ENCODE data around the gene ZNF69.
"Not testable (repeated sequence)": the region's sequence is repeated elsewhere in the genome, so short reads cannot be mapped to it uniquely, and the experiment has no call there.

Gene ZNF69

GRCh38 chr19:11887611-11888531 lies at the start of gene ZNF69:
Gene ZNF69, plus strand, starts transcription at chr19:11887782. Its CDS starts 142 bp downstream, at chr19:11887924.
- peak; percentile 61 for DNase-seq

DNA sequence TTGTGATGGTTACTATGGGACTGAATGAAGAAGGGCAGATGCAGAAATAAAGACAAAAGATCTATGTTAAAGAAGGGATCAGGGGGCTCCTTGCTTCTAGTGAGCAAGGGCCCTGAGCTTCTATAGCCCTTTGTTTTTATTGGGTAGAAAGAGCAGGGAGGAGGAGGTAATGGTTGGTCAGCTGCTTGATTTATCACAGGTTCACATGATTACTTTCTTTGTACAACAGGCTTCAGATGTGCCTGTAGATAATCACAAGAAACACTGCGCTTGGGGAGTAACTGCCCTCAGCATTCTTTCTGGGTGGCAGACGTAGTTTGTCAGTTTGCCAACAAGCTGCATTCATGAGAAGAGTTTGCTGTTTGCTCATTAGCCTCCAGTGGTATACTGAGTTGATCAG lies 43.9 kb upstream of the ZNF69 start:
- DNase-seq, result no peak

DNA sequence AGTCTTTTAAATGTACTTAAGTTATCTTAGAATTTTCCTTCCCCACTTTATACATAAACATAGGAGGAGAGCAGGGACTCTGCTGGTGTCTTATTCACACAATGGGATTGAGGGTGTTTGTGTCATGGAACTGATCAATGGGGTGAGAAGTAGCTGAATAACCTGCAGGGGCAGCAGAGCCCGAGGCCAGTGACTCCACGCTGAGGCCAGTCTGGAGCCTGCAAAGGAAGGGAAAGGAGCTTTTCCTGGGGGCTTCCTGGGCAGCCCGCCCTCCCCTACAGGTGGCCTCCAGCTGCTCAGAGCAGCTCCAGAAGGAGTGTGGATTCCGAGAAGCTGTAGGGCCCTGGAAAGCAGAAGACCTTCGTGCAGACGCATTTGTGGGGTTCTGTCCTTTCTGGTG lies 40.0 kb upstream of the ZNF69 start:
- DNase-seq, result not testable (repeated sequence)

- no peak for DNase-seq
Observed at GRCh38 chr19:11848200-11848593, 39.4 kb upstream of the ZNF69 start.

DNA sequence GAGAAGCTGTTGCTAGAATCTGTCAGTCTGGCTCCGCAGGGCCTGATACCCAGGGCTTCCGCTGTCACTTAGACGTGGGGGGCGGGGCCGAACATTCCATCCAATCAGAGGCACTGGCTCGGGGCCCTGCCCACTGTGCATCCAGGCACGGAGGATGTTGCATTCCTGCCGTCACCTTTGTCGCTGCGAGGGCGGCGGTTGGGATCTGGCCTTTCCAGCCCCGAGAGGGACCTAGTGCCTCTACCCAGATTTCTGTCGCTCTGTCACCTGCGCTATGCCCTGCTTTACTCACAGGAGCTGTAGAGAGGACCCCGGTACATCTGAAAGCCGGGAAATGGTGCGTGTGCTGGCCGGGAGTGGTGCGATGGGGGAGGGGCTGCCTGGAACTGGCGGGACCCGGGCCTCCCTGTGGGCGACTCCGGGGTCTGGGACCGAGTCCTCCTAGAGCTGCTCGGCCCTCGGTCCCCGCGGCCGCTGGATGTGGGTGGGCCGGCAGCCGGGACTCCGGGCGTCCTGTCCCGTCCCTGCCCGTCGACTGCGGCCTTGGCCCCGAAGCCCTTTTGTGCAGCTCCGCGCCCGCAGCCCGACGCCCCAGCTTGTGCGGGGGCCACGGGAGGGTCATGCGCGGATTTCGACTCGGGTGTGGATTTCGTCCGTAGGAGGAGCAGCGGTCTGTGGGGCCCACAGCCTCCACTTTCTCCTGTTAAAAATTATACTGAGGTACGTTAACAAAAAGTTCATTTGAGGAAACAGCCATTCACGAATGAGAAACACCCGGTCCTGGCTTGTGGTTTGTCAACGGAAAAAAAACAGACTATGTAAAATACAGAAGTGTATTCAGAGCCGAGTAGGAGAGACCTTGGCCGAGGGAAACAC lies 38.8 kb upstream of the ZNF69 start, which contains the start of gene ZNF439:
ZNF439 (plus strand) TSS at position 133 of the 876 bp plus-strand sequence; CDS start at position 275, 142 bp downstream.
- DNase-seq, result peak; percentile 91

- DNase-seq, result not testable (repeated sequence)
Observed at GRCh38 chr19:11850289-11850688, 37.3 kb upstream of the ZNF69 start.

DNA sequence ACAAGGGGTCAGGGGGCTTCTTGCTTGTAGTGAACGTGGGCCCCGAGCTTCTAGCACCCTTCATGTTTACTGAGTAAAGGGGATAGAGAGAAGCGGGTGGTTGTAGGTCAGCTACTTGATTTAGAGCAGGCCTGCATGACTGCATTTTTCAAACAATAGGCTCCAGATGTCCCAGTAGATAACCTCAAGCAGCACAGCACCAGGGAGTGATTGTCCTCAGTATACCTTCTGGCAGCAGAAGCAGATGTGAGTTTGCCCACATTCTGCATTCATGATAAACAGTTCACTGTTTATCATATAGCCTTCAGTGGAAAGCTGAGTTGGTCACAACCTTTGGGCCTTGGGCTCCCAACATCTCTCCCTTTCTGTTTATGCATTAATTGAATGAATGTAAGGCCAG lies 34.2 kb upstream of the ZNF69 start:
- no peak for DNase-seq

DNA sequence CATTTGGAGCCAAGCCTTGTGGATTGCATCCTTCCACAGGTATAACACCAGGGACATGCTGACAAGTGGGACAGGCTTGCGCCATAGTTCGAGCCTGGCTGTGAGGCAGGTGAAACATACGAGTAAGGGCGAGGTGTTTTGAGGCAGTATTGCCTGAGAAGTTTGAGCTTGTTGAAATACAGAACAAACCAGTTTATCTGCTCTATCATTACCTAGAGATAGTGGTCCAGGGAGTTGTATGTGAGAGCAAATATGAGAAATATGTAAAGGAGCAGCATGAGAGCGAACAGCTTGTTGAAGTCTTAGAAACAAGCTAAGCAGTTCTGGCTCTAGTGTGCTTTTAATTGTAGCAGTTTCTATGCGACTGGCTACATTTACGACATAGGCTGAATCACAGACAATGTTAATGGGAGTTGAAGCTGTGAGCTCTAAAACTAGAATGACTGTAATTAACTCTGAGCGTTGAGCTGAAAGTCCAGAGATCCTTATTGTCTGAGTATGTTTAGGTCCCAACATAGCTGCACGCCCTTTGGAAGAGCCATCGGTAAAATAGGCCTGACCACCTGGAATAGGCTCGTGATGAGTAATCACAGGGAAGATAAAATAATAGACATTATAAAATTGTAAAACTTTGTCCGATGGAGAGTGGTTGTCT lies 30.9 kb upstream of the ZNF69 start:
- DNase-seq, result no peak

DNA sequence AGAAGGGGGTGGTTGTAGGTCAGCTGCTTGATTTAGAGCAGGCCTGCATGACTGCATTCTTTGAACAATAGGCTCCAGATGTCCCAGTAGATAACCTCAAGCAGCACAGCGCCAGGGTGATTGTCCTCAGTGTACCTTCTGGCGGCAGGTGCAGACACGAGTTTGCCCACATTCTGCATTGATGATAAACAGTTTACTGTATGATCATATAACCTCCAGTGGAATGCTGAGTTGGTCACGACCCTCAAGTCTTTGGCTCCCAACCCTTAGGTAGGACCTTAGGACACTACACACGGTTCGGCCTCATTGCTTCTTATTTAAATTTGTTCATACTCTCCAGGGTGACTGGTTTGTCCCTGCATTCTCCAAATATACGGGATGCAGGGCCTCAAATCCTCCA lies 26.9 kb upstream of the ZNF69 start:
- DNase-seq, result no peak

- DNase-seq, result no peak
Observed at GRCh38 chr19:11861301-11861700, 26.3 kb upstream of the ZNF69 start.

GRCh38 chr19:11867766-11868165 lies 19.8 kb upstream of the ZNF69 start:
- DNase-seq, result not testable (repeated sequence)

GRCh38 chr19:11868188-11868587 lies 19.4 kb upstream of the ZNF69 start:
- no peak for DNase-seq

DNA sequence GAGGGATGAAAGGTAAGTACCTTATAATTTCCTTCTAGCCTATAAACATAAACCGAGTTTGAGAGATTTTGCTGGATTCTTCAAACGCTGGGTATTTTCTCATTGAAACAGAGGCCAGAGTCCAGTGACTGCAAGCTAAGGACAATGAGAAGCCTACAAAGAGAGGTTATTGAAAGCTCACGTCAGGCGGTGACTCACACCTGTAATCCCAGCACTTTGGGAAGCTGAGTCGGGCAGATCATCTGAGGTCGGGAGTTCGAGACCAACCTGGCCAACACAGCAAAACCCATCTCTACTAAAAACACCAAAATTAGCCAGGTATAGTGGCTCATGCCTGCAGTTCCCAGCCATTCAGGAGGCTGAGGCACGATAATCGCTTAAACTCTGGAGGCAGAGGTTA lies 15.0 kb upstream of the ZNF69 start:
- no peak for DNase-seq

DNA sequence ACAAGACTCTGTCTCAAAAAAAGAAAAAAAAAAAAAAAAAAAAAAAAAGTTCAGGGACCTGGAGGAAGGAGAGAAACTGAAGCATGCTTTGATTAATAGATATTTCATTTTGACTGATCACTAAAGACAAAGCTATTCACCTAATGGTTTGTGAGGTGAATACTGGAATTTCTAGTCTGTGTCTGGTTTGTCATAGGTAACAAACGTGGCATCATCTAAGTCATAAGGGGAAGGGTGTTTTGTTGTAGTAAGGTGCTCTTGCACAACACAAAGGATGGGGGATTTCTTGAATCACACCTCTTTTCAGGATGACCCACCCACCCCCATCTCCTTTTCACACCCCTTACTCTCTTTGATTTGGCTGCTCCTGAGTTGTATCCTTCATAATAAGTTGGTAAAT lies 13.8 kb upstream of the ZNF69 start:
- DNase-seq, result no peak

GRCh38 chr19:11879687-11880266 lies 7.8 kb upstream of the ZNF69 start:
- peak; percentile 48 for DNase-seq

- DNase-seq, result no peak
Observed at GRCh38 chr19:11880598-11880997, 7.0 kb upstream of the ZNF69 start.

GRCh38 chr19:11881151-11881800 lies 6.3 kb upstream of the ZNF69 start:
- peak; percentile 66 for DNase-seq

DNA sequence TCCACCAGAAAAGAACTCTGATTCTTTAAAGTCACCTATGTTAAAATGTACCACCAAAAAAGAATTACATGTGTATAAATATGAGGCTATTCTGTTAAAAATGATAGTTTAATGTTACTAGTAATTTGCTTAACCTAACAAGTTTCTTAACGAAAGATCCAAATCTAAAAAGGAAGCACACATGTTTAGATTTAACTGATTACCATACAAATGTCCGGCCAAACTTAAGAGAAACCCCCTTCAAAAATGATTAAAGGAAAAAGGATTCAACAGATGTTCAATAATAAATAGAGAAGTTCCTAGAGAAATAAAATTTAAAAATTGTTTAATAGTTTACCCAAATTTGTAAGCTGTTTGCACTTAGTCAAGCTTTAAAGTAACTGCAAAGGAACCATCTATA lies 5.0 kb upstream of the ZNF69 start:
- DNase-seq, result no peak

GRCh38 chr19:11887234-11887610 lies 360 bp upstream of the ZNF69 start:
- no peak for DNase-seq

DNA sequence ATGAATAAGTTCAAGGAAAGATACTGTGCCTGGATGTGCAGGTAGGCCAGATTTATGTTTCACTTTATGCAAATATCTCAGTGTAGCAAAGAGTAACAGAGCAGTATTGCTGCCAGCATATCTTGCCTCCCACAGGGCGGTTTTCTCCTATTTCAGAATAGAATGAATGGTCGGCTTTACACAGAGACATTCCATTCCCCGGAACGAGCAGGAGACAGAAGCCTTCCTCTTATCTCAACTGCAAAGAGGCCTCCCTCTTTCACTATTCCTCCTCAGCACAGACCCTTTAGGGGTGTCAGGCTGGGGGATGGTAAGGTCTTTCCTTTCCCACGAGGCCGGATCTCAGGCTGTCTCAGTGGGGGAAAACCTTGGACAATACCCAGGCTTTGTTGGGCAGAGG lies 2.3 kb downstream of the ZNF69 start:
- not testable (repeated sequence) for DNase-seq

- no peak for DNase-seq
Observed at GRCh38 chr19:11890634-11891033, 3.1 kb downstream of the ZNF69 start.

GRCh38 chr19:11894851-11895250 lies 7.3 kb downstream of the ZNF69 start:
- no peak for DNase-seq
